A549 (cell line): ENCODE data around the gene RNPS1. TPM values are rescaled to one million over a fixed set of nuclear protein-coding genes. Genes with fewer than 3 reads are reported as not detected.

Experiments
- ATAC-seq, 2 experiments: fragments of 200-7000 bp in 1 of 2; fragments of >200 bp in 1 of 2; cut with Nextera tagmentation in 1 of 2; cut with Tn5 transposase in 1 of 2; 3 replicates each; pipeline versions ENCODE4 v1.8.0 to v1.9.1; 2018 to 2020; ENCODE audit warnings: mild to moderate bottlenecking in 1 of 2, moderate library complexity in 1 of 2
- CTCF ChIA-PET: fragments of 300-600 bp; sonication (Branson Sonifier 250); formaldehyde crosslinking; extraction: SDS; loops from one replicate; lab custom pipeline; 2021; ENCODE audit warnings: antibody characterized with exemption, inconsistent platforms; lab: Yijun Ruan, JAX
- POLR2A ChIA-PET: fragments of 350-600 bp; formaldehyde crosslinking; extraction: SDS; loops from one replicate; lab custom pipeline; 2021; ENCODE audit warnings: antibody characterized with exemption, inconsistent platforms; lab: Yijun Ruan, JAX
- DNase-seq, 2 experiments: peaks; one replicate each; pipeline versions ENCODE4 v3.0.0 to v3.0.0-alpha.2; 2011 to 2016; ENCODE audit warnings: low read depth in 1 of 2, low spot score in 1 of 2
- FAIRE-seq: peaks from 2 replicates; lab custom pipeline; 2011; peaks lifted over from hg19 to GRCh38; lab: Jason Lieb, UNC
- H3K27ac ChIP-seq, 2 experiments: fragments of >200 bp; sonication (Bioruptor Twin); formaldehyde crosslinking; 3 replicates each; pipeline ENCODE4 v1.5.1; 2016 to 2017
- H3K4me1 ChIP-seq: fragments of >200 bp; sonication (Bioruptor Twin); formaldehyde crosslinking; 3 replicates; pipeline ENCODE4 v1.6.1; 2016
- H3K4me2 ChIP-seq: fragments of >200 bp; sonication (Bioruptor Twin); formaldehyde crosslinking; 3 replicates; pipeline ENCODE4 v1.6.1; 2016
- H3K4me3 ChIP-seq: fragments of >200 bp; sonication (Bioruptor Twin); formaldehyde crosslinking; 3 replicates; pipeline ENCODE4 v1.5.1; 2016
- H3K9me3 ChIP-seq: fragments of >200 bp; sonication (Bioruptor Twin); formaldehyde crosslinking; 3 replicates; pipeline ENCODE4 v1.6.1; 2016
- BCL3 ChIP-seq: fragments of >200 bp; sonication (Bioruptor Twin); formaldehyde crosslinking; IDR thresholded peaks from 3 replicates; pipeline ENCODE4 v1.6.1; 2016
- CEBPB ChIP-seq, 2 experiments: fragments of >200 bp in 1 of 2; sonication (Bioruptor Twin) in 1 of 2; formaldehyde crosslinking in 1 of 2; IDR thresholded peaks; 2 replicates each; pipeline ENCODE4 v1.6.1; 2012 to 2016
- CHD2 ChIP-seq: fragments of 150-350 bp; IDR thresholded peaks from 2 replicates; pipeline ENCODE4 v1.6.1; 2014; ENCODE audit warnings: low read length; ENCODE audit not compliant: partially characterized antibody
- CHD4 ChIP-seq: fragments of 200-600 bp; sonication (generic); IDR thresholded peaks from 2 replicates; pipeline ENCODE4 v1.6.1; 2016; ENCODE audit warnings: antibody characterized with exemption, mild to moderate bottlenecking, borderline replicate concordance
- CTCF ChIP-seq: fragments of >200 bp; sonication (Bioruptor Twin); formaldehyde crosslinking; IDR thresholded peaks from 3 replicates; pipeline ENCODE4 v1.5.1; 2016
- EHF ChIP-seq: fragments of 250-450 bp; sonication (Bioruptor Pico); IDR thresholded peaks from 2 replicates; pipeline ENCODE4 v1.5.0; 2020; ENCODE audit warnings: mild to moderate bottlenecking
- EP300 ChIP-seq, 2 experiments: fragments of >200 bp; sonication (Bioruptor Twin); formaldehyde crosslinking; IDR thresholded peaks; 2 replicates in 1 of 2; 3 replicates in 1 of 2; pipeline ENCODE4 v1.6.1; 2016 to 2017
- ESRRA ChIP-seq: fragments of 150-350 bp; IDR thresholded peaks from 2 replicates; pipeline ENCODE4 v1.6.1; 2014; ENCODE audit warnings: mild to moderate bottlenecking, low read length, borderline replicate concordance
- FOSB ChIP-seq: fragments of 250-450 bp; sonication (Bioruptor Pico); IDR thresholded peaks from 2 replicates; pipeline ENCODE4 v1.5.0; 2020; ENCODE audit warnings: mild to moderate bottlenecking, moderate library complexity
- FOSL2 ChIP-seq, 2 experiments: fragments of 450-650 bp in 1 of 2; fragments of >200 bp in 1 of 2; sonication (Bioruptor Twin) in 1 of 2; formaldehyde crosslinking; IDR thresholded peaks; 2 replicates each; pipeline versions ENCODE4 v1.5.0 to v1.6.1; 2016 to 2020; ENCODE audit warnings: mild to moderate bottlenecking in 1 of 2, moderate library complexity in 1 of 2
- FOXS1 ChIP-seq: fragments of 250-450 bp; sonication (Bioruptor Pico); IDR thresholded peaks from 2 replicates; pipeline ENCODE4 v1.5.0; 2020; ENCODE audit warnings: mild to moderate bottlenecking, moderate library complexity
- HDAC2 ChIP-seq: fragments of 200-600 bp; sonication (generic); IDR thresholded peaks from 2 replicates; pipeline ENCODE4 v1.6.1; 2016
- HOXA7 ChIP-seq: fragments of 250-450 bp; sonication (Bioruptor Pico); IDR thresholded peaks from 2 replicates; pipeline ENCODE4 v1.5.0; 2020; ENCODE audit warnings: mild to moderate bottlenecking, moderate library complexity
- JUN ChIP-seq, 2 experiments: fragments of >200 bp; sonication (Bioruptor Twin); formaldehyde crosslinking; IDR thresholded peaks; 2 replicates in 1 of 2; 3 replicates in 1 of 2; pipeline ENCODE4 v1.6.1; 2016 to 2017
- JUNB ChIP-seq: fragments of >200 bp; sonication (Bioruptor Twin); formaldehyde crosslinking; IDR thresholded peaks from 2 replicates; pipeline ENCODE4 v1.6.1; 2016
- MAFK ChIP-seq: fragments of 450-650 bp; IDR thresholded peaks from 2 replicates; pipeline ENCODE4 v1.6.1; 2014; ENCODE audit not compliant: partially characterized antibody
- MAZ ChIP-seq: fragments of 150-350 bp; IDR thresholded peaks from 2 replicates; pipeline ENCODE4 v1.6.1; 2014; ENCODE audit warnings: antibody characterized with exemption, low read depth, low read length, borderline replicate concordance
- MYC ChIP-seq: IDR thresholded peaks from 2 replicates; pipeline ENCODE4 v1.6.1; 2012; ENCODE audit warnings: mild to moderate bottlenecking, inconsistent platforms, low read length, improper control_type of control experiment, borderline replicate concordance
- NFE2L2 ChIP-seq: fragments of 150-350 bp; conservative IDR thresholded peaks from 2 replicates; pipeline ENCODE4 v1.6.1; 2014; ENCODE audit warnings: low read length
- NPAS2 ChIP-seq: fragments of 250-450 bp; sonication (Bioruptor Pico); IDR thresholded peaks from 2 replicates; pipeline ENCODE4 v1.8.0; 2022; ENCODE audit warnings: mild to moderate bottlenecking, moderate library complexity, borderline replicate concordance
- POLR2AphosphoS2 ChIP-seq: conservative IDR thresholded peaks from 2 replicates; pipeline ENCODE4 v1.6.1; 2012; ENCODE audit warnings: low read length, improper control_type of control experiment, inconsistent platforms
- RARB ChIP-seq: fragments of 250-450 bp; sonication (Bioruptor Pico); IDR thresholded peaks from 2 replicates; pipeline ENCODE4 v1.8.0; 2021; ENCODE audit warnings: mild to moderate bottlenecking, moderate library complexity
- RNF2 ChIP-seq: fragments of 200-600 bp; sonication (generic); IDR thresholded peaks from 2 replicates; pipeline ENCODE4 v1.6.1; 2016; ENCODE audit warnings: low read depth, mild to moderate bottlenecking, antibody characterized with exemption, moderate library complexity, borderline replicate concordance
- SREBF2 ChIP-seq: fragments of 450-650 bp; IDR thresholded peaks from 2 replicates; pipeline ENCODE4 v1.6.1; 2014; ENCODE audit warnings: mild to moderate bottlenecking, moderate library complexity
- ZNF302 ChIP-seq: fragments of 250-450 bp; sonication (Bioruptor Pico); IDR thresholded peaks from 2 replicates; pipeline ENCODE4 v1.9.0; 2021; ENCODE audit warnings: inconsistent platforms, mild to moderate bottlenecking, moderate library complexity
- whole genome bisulfite sequencing: methylation state at CpG from one replicate; pipeline ENCODE4 v1.1.6; 2017; ENCODE audit errors: missing lambda C conversion rate; 5-methylcytosine and 5-hydroxymethylcytosine counted together
- polyA plus RNA-seq, 4 experiments: library from polyadenylated mRNA; depleted of rRNA in 3 of 4; stranded (reverse); fragments of >200 nt; fragmentation: RNase III in 1 of 4; extraction: RNeasy Plus Mini Kit Qiagen cat#74134 plus additional on column Dnase treatment in 1 of 4; gene quantifications; 2 replicates in 3 of 4; 3 replicates in 1 of 4; pipeline ENCODE4 v1.2.3, GENCODE V29; 2011 to 2017
- TF ChIP-seq, protein P1 (sequence below): IDR thresholded peaks from 2 replicates; pipeline ENCODE4 v1.6.1; 2012
- TF ChIP-seq, protein P2 (sequence below): fragments of 450-650 bp; IDR thresholded peaks from 2 replicates; pipeline ENCODE4 v1.6.1; 2014; ENCODE audit warnings: antibody characterized with exemption
- TF ChIP-seq, protein P3 (sequence below): IDR thresholded peaks from 2 replicates; pipeline ENCODE4 v1.6.1; 2012
- TF ChIP-seq, protein P4 (sequence below): IDR thresholded peaks from 2 replicates; pipeline ENCODE4 v1.6.1; 2012; ENCODE audit warnings: low read depth, borderline replicate concordance
- TF ChIP-seq, protein P5 (sequence below): fragments of 250-450 bp; sonication (Bioruptor Pico); IDR thresholded peaks from 2 replicates; pipeline ENCODE4 v1.5.0; 2021; ENCODE audit warnings: mild to moderate bottlenecking, moderate library complexity, borderline replicate concordance

The RNPS1 gene
- polyA plus RNA-seq, 2 of the 4 experiments (the other 2 are of a cell fraction) = 183 to 200 TPM

- H3K27ac ChIP-seq = no peak overlapping the region
- no peak for DNase-seq
- CTCF ChIA-PET = no interaction called here
- no peak for TF ChIP-seq MAFK
- TF ChIP-seq ESRRA = no peak
- TF ChIP-seq, protein P1, sequence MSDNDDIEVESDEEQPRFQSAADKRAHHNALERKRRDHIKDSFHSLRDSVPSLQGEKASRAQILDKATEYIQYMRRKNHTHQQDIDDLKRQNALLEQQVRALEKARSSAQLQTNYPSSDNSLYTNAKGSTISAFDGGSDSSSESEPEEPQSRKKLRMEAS = no peak
- no peak for TF ChIP-seq FOXS1 (CRISPR knock-in tag)
- TF ChIP-seq, protein P2, sequence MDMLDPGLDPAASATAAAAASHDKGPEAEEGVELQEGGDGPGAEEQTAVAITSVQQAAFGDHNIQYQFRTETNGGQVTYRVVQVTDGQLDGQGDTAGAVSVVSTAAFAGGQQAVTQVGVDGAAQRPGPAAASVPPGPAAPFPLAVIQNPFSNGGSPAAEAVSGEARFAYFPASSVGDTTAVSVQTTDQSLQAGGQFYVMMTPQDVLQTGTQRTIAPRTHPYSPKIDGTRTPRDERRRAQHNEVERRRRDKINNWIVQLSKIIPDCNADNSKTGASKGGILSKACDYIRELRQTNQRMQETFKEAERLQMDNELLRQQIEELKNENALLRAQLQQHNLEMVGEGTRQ = no peak
- TF ChIP-seq, protein P3, sequence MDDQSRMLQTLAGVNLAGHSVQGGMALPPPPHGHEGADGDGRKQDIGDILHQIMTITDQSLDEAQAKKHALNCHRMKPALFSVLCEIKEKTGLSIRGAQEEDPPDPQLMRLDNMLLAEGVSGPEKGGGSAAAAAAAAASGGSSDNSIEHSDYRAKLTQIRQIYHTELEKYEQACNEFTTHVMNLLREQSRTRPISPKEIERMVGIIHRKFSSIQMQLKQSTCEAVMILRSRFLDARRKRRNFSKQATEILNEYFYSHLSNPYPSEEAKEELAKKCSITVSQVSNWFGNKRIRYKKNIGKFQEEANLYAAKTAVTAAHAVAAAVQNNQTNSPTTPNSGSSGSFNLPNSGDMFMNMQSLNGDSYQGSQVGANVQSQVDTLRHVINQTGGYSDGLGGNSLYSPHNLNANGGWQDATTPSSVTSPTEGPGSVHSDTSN = no peak
- no peak for TF ChIP-seq RNF2
- TF ChIP-seq CHD2 = no peak
- no peak for TF ChIP-seq NFE2L2
- TF ChIP-seq, protein P4, sequence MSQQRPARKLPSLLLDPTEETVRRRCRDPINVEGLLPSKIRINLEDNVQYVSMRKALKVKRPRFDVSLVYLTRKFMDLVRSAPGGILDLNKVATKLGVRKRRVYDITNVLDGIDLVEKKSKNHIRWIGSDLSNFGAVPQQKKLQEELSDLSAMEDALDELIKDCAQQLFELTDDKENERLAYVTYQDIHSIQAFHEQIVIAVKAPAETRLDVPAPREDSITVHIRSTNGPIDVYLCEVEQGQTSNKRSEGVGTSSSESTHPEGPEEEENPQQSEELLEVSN = no peak
- TF ChIP-seq ZNF302 (CRISPR knock-in tag) = no peak
- no peak for TF ChIP-seq FOSB
- no peak for TF ChIP-seq FOSL2 (IDR thresholded peaks at IDR 0.05)
- no peak for TF ChIP-seq FOSL2 (CRISPR knock-in tag; IDR thresholded peaks at IDR 0.05)
- no peak for TF ChIP-seq SREBF2
- no peak for TF ChIP-seq CTCF
- no peak for TF ChIP-seq HDAC2
- TF ChIP-seq MAZ = no peak
- no peak for TF ChIP-seq HOXA7 (CRISPR knock-in tag)
- TF ChIP-seq, all 56 proteins: peak for 0
- Histone ChIP-seq H3K4me2 (no peak overlapping the region), H3K9me3 (no peaks in the 10 kb centered on the region), H3K4me3 (no peak overlapping the region), H3K4me1 (no peaks in the 10 kb centered on the region)
- POLR2A ChIA-PET = no interaction called here
- FAIRE-seq (no peak), ATAC-seq (peak; percentile 13 to 21; a peak in 3 of 6 replicates)
- WGBS = 82% methylated on average over 20 of the region's 31 CpGs
Measured at GRCh38 chr16:2299121-2299914, 31.4 kb upstream of the RNPS1 start.

GRCh38 chr16:2298621-2299020 is 30.7 kb upstream of the RNPS1 start:
- Histone ChIP-seq H3K4me2 (no peak overlapping the region), H3K9me3 (no peaks in the 10 kb centered on the region), H3K4me1 (no peaks in the 10 kb centered on the region), H3K4me3 (no peak overlapping the region), H3K27ac (no peak overlapping the region)
- ATAC-seq (no peak), DNase-seq (no peak), FAIRE-seq (no peak)
- ChIA-PET POLR2A (no interaction called here), CTCF (no interaction called here)
- 79% methylated on average over 9 of the region's 9 CpGs for WGBS
- TF ChIP-seq SREBF2 (no peak), EP300 (IDR thresholded peaks at IDR 0.05) (no peak), JUN (IDR thresholded peaks at IDR 0.05) (no peak), FOSB (no peak), MAZ (no peak), EHF (CRISPR knock-in tag) (no peak), NPAS2 (CRISPR knock-in tag) (no peak), JUNB (no peak), BCL3 (no peak), CHD4 (no peak), POLR2AphosphoS2 (no peak), RARB (CRISPR knock-in tag) (no peak), MYC (no peak), FOXS1 (CRISPR knock-in tag) (no peak), CEBPB (IDR thresholded peaks at IDR 0.05) (no peak)
- TF ChIP-seq, protein P5, sequence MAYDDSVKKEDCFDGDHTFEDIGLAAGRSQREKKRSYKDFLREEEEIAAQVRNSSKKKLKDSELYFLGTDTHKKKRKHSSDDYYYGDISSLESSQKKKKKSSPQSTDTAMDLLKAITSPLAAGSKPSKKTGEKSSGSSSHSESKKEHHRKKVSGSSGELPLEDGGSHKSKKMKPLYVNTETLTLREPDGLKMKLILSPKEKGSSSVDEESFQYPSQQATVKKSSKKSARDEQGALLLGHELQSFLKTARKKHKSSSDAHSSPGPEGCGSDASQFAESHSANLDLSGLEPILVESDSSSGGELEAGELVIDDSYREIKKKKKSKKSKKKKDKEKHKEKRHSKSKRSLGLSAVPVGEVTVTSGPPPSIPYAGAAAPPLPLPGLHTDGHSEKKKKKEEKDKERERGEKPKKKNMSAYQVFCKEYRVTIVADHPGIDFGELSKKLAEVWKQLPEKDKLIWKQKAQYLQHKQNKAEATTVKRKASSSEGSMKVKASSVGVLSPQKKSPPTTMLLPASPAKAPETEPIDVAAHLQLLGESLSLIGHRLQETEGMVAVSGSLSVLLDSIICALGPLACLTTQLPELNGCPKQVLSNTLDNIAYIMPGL (CRISPR knock-in tag) = no peak
- TF ChIP-seq, protein P1 = no peak
